ENCODE measurements around the gene VWF. TPM values are rescaled to one million over a fixed set of nuclear protein-coding genes. Genes with fewer than 3 reads are reported as not detected.

VWF gene
- total and polyA plus RNA-seq, 2 of the 13 experiments (the other 11 are each of a cell fraction or from before 2014, with no cell fraction given), result 0.20 to 0.25 TPM

DNA sequence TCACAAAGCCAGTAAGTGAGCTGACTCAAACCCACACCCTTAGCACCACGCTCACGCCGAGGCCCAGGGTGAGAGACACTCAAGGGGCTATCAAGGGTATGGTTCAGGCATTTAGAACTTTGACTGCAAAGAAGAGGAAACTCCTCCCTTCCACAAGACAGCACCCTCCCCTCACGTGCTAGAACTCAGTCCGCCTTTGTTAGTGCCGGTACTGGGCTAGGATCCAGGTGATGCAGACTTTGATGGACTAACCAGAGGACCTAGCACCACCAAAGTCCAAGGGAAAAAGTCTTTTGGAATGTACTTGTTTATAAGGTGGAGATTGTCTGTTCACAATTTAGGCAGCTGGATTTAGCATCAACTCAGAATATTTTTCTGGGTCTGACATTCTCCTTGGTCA, 33.7 kb downstream of the VWF start (continued):
- TF ChIP-seq PHB2 (IDR thresholded peaks at IDR 0.05; ENCODE audit: partially characterized antibody) (no peak), ETS1 (CRISPR knock-in tag; IDR thresholded peaks at IDR 0.05) (no peak), TEAD3 (CRISPR knock-in tag; optimal IDR thresholded peaks at IDR 0.05; ENCODE audit: borderline replicate concordance) (peak; percentile 25), NFATC3 (CRISPR knock-in tag; IDR thresholded peaks at IDR 0.05) (no peak), GRHL1 (CRISPR knock-in tag; conservative IDR thresholded peaks at IDR 0.05) (no peak), NFE2L1 (CRISPR knock-in tag; IDR thresholded peaks at IDR 0.05; ENCODE audit: borderline replicate concordance) (no peak), ZKSCAN8 (CRISPR knock-in tag; IDR thresholded peaks at IDR 0.05; ENCODE audit: borderline replicate concordance) (no peak), ZNF644 (CRISPR knock-in tag; IDR thresholded peaks at IDR 0.05; ENCODE audit: low read depth) (no peak), NFE2L2 (IDR thresholded peaks at IDR 0.05; ENCODE audit: low read length) (no peak), PRMT3 (CRISPR knock-in tag; IDR thresholded peaks at IDR 0.05; ENCODE audit: borderline replicate concordance, low read depth) (no peak), GLI4 (CRISPR knock-in tag; IDR thresholded peaks at IDR 0.05; ENCODE audit: borderline replicate concordance) (no peak), AFF4 (CRISPR knock-in tag; IDR thresholded peaks at IDR 0.05) (no peak), ZNF513 (CRISPR knock-in tag; conservative IDR thresholded peaks at IDR 0.05) (no peak), ZBTB42 (CRISPR knock-in tag; IDR thresholded peaks at IDR 0.05) (no peak), SSRP1 (CRISPR knock-in tag; IDR thresholded peaks at IDR 0.05) (no peak), IRX3 (CRISPR knock-in tag; IDR thresholded peaks at IDR 0.05; ENCODE audit: borderline replicate concordance, low read depth) (no peak), MTA3 (CRISPR knock-in tag; IDR thresholded peaks at IDR 0.05) (no peak), ATF3 (CRISPR knock-in tag; IDR thresholded peaks at IDR 0.05) (no peak)
- TF ChIP-seq, protein P1, sequence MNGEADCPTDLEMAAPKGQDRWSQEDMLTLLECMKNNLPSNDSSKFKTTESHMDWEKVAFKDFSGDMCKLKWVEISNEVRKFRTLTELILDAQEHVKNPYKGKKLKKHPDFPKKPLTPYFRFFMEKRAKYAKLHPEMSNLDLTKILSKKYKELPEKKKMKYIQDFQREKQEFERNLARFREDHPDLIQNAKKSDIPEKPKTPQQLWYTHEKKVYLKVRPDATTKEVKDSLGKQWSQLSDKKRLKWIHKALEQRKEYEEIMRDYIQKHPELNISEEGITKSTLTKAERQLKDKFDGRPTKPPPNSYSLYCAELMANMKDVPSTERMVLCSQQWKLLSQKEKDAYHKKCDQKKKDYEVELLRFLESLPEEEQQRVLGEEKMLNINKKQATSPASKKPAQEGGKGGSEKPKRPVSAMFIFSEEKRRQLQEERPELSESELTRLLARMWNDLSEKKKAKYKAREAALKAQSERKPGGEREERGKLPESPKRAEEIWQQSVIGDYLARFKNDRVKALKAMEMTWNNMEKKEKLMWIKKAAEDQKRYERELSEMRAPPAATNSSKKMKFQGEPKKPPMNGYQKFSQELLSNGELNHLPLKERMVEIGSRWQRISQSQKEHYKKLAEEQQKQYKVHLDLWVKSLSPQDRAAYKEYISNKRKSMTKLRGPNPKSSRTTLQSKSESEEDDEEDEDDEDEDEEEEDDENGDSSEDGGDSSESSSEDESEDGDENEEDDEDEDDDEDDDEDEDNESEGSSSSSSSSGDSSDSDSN (CRISPR knock-in tag; IDR thresholded peaks at IDR 0.05), result no peak
- TF ChIP-seq, protein P2, sequence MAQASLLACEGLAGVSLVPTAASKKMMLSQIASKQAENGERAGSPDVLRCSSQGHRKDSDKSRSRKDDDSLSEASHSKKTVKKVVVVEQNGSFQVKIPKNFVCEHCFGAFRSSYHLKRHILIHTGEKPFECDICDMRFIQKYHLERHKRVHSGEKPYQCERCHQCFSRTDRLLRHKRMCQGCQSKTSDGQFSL (CRISPR knock-in tag; IDR thresholded peaks at IDR 0.05), result no peak

All from HepG2 (cell line).